AG04449 (cell line): Measurements from ENCODE around the gene RIC1.

Experiments
- CTCF ChIA-PET: fragments of 350-600 bp; formaldehyde crosslinking; extraction: SDS; loops from one replicate; lab custom pipeline; 2021; ENCODE audit warnings: antibody characterized with exemption; lab: Yijun Ruan, JAX
- POLR2A ChIA-PET: fragments of 400-600, 350-600 bp; formaldehyde crosslinking; extraction: SDS; loops from one replicate; lab custom pipeline; 2020; ENCODE audit warnings: antibody characterized with exemption, inconsistent platforms; lab: Yijun Ruan, JAX
- DNase-seq: peaks from one replicate; pipeline ENCODE4 v3.0.0-alpha.2; 2010; ENCODE audit warnings: low read depth, low spot score
- H3K4me3 ChIP-seq: 2 replicates; pipeline ENCODE4 v1.5.1; 2011; ENCODE audit warnings: low read depth, mild to moderate bottlenecking, control low read depth, low read length
- TF ChIP-seq, protein P1 (sequence below): IDR thresholded peaks from one replicate; pipeline ENCODE4 v1.5.1; 2011; ENCODE audit warnings: mild to moderate bottlenecking, moderate library complexity, low read length, control low read depth, inconsistent platforms; ENCODE audit not compliant: insufficient read depth; ENCODE audit errors: missing control alignments

Gene RIC1

GRCh38 chr9:5800969-5801738 lies 172.2 kb downstream of the RIC1 start:
- TF ChIP-seq, protein P1, sequence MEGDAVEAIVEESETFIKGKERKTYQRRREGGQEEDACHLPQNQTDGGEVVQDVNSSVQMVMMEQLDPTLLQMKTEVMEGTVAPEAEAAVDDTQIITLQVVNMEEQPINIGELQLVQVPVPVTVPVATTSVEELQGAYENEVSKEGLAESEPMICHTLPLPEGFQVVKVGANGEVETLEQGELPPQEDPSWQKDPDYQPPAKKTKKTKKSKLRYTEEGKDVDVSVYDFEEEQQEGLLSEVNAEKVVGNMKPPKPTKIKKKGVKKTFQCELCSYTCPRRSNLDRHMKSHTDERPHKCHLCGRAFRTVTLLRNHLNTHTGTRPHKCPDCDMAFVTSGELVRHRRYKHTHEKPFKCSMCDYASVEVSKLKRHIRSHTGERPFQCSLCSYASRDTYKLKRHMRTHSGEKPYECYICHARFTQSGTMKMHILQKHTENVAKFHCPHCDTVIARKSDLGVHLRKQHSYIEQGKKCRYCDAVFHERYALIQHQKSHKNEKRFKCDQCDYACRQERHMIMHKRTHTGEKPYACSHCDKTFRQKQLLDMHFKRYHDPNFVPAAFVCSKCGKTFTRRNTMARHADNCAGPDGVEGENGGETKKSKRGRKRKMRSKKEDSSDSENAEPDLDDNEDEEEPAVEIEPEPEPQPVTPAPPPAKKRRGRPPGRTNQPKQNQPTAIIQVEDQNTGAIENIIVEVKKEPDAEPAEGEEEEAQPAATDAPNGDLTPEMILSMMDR = no peak
- CTCF ChIA-PET = interaction anchor here (1.1 to 1.5 kb wide), 4 partner anchors 30 to 253 kb away, joined by 3 to 4 read pairs (median 3); no protein-coding TSS in a partner anchor
- DNase-seq = no peak
- POLR2A ChIA-PET = no interaction called here
- no peak overlapping the region for H3K4me3 ChIP-seq

GRCh38 chr9:5801739-5802113 lies 172.8 kb downstream of the RIC1 start:
- CTCF ChIA-PET = interaction anchor here (1.2 to 2.3 kb wide), 4 partner anchors 20 to 252 kb away, joined by 3 to 7 read pairs (median 3); no protein-coding TSS in a partner anchor

DNA sequence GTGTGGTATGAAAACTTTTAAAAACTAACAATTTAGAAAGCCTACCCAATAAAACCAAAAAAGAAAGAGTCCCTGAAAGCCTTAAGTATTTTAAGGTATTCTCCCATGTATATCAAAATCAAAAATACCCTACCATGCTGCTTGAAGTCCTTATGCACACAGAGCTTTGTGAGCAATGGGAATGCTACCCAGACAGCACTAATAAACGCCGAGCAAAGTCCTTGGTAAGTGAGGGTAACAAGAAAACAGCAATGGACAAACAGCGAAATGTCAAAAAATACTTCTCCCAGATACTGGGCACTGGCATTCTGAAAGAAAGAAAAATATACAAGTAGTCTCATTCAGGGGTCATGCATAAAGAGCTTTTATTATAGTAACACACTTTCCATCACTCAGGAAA lies 176.6 kb downstream of the RIC1 start:
- POLR2A ChIA-PET = no interaction called here
- no peak overlapping the region for H3K4me3 ChIP-seq
- TF ChIP-seq, protein P1 = no peak
- CTCF ChIA-PET = interaction anchor here (1.2 kb wide), 1 partner anchor 249 kb away, joined by 5 read pairs; no protein-coding TSS in a partner anchor
- no peak for DNase-seq

More at GRCh38 chr9:5801739-5802113, 172.8 kb downstream of the RIC1 start:
- POLR2A ChIA-PET = no interaction called here
- no peak for DNase-seq
- TF ChIP-seq, protein P1 = no peak
- no peak overlapping the region for H3K4me3 ChIP-seq

DNA sequence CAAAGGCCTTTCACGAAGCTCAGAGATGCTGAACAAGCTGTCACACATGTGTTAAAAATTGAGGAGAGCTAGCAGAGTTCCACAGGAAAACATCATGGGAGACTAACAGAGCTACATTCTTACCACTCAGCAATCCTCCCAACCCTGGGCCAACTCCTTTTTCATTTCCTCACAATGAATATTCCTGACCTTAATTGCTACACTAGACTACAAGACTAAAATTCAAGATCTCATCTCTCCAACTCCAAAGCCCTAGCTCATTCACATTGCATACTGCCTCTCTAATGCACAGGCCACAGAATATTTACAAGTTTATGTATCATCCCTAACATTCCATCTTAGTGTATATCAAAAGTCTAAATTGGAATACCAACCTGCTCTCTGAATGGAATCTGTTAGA lies 182.8 kb downstream of the RIC1 start:
- H3K4me3 ChIP-seq = no peak overlapping the region
- no peak for DNase-seq
- TF ChIP-seq, protein P1 = no peak
- CTCF ChIA-PET = interaction anchor here (1.4 kb wide), 2 partner anchors 20 to 21 kb away, joined by 4 to 5 read pairs; partner anchors contain the start of gene ERMP1
- POLR2A ChIA-PET = no interaction called here

DNA sequence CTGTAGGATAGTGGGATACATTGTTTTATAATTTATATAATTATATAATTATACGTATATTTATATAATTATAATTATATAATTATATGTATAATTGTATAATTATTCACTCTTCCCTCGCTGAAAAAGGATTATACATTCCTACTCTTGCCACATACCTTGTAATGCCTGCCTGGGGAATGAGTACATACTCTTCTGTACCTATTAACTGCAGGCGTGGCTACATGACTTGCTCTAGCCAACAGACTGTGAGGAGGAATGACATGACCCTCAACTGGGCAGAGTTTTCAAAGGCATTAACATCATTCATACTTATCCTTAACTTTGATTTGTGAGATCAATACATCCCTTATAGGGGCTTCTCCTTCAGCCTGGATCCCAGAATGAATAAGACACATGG lies 184.9 kb downstream of the RIC1 start:
- DNase-seq = no peak
- POLR2A ChIA-PET = no interaction called here

DNA sequence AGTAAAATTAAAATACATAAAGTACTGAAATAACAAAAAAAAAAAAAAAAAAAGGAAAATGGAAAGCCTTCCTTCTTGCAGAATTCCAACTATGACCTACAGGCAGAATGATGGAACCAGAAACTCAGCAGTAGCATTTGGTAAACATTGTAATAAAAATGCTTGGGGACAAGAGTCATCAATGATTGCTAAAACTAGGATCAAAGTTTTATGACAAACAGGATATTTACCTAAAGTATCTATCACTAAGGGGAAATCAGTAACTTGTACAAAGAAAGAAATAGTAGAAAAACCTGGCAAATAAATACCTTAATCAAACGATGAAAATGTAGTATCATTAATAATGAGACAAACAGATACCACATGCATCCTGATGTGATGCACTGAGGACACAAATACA lies 186.6 kb downstream of the RIC1 start:
- ChIA-PET CTCF (no interaction called here), POLR2A (no interaction called here)
- no peak for DNase-seq
- H3K4me3 ChIP-seq = no peak overlapping the region
- TF ChIP-seq, protein P1 = no peak

More for the DNA sequence above, 184.9 kb downstream of the RIC1 start:
- no peak overlapping the region for H3K4me3 ChIP-seq
- CTCF ChIA-PET = no interaction called here
- TF ChIP-seq, protein P1 = no peak
